ENCODE results near the gene IFNG-AS1.

DNA sequence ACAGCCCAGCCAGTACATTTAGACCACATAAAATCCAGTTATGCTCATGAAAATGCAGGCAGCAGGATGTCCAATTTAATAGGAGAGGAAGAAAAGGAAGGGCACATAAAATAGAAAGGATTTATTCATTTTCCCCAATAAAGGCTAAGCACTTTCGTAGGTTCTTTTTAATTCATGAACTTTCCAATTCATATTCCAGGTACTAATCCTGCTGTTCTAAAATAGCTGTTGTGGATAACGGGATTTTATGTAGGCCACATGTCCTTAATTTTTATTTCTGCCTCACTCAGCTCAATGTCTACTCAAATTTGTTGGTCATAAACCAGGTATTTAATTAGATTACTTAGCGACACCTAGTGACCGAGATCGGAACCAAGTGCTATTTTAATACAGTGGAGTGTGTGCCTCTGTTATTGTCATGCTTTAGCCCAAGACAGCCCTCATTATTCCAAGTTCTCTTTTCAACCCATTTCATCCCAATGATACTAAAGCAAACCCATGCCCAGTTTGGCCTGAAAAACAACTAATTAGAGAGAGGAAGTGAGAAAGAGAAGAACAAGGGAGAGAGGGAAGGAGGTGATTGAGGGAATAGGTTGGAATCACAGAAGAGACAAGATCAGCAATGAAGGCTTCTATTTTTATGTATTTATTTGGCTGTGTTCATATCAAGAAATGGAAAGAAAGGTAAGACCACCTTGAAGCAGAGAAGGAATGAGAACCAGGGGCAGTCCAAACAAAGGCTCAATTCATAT is 45.9 kb upstream of the IFNG-AS1 start:
- TF ChIP-seq ESRRA (IDR thresholded peaks at IDR 0.05; ENCODE audit: borderline replicate concordance, low read length) (no peak), NR3C1 (IDR thresholded peaks at IDR 0.05) (no peak), CHD4 (IDR thresholded peaks at IDR 0.05; ENCODE audit: borderline replicate concordance) (no peak), MAFK (IDR thresholded peaks at IDR 0.05; ENCODE audit: partially characterized antibody) (no peak), KDM1A (IDR thresholded peaks at IDR 0.05; ENCODE audit: low read depth) (no peak), HDAC2 (IDR thresholded peaks at IDR 0.05) (no peak)
- TF ChIP-seq, protein P1, sequence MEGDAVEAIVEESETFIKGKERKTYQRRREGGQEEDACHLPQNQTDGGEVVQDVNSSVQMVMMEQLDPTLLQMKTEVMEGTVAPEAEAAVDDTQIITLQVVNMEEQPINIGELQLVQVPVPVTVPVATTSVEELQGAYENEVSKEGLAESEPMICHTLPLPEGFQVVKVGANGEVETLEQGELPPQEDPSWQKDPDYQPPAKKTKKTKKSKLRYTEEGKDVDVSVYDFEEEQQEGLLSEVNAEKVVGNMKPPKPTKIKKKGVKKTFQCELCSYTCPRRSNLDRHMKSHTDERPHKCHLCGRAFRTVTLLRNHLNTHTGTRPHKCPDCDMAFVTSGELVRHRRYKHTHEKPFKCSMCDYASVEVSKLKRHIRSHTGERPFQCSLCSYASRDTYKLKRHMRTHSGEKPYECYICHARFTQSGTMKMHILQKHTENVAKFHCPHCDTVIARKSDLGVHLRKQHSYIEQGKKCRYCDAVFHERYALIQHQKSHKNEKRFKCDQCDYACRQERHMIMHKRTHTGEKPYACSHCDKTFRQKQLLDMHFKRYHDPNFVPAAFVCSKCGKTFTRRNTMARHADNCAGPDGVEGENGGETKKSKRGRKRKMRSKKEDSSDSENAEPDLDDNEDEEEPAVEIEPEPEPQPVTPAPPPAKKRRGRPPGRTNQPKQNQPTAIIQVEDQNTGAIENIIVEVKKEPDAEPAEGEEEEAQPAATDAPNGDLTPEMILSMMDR (IDR thresholded peaks at IDR 0.05): peak; percentile 85
- TF ChIP-seq, protein P2, sequence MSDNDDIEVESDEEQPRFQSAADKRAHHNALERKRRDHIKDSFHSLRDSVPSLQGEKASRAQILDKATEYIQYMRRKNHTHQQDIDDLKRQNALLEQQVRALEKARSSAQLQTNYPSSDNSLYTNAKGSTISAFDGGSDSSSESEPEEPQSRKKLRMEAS (IDR thresholded peaks at IDR 0.05): no peak
- TF ChIP-seq, protein P3, sequence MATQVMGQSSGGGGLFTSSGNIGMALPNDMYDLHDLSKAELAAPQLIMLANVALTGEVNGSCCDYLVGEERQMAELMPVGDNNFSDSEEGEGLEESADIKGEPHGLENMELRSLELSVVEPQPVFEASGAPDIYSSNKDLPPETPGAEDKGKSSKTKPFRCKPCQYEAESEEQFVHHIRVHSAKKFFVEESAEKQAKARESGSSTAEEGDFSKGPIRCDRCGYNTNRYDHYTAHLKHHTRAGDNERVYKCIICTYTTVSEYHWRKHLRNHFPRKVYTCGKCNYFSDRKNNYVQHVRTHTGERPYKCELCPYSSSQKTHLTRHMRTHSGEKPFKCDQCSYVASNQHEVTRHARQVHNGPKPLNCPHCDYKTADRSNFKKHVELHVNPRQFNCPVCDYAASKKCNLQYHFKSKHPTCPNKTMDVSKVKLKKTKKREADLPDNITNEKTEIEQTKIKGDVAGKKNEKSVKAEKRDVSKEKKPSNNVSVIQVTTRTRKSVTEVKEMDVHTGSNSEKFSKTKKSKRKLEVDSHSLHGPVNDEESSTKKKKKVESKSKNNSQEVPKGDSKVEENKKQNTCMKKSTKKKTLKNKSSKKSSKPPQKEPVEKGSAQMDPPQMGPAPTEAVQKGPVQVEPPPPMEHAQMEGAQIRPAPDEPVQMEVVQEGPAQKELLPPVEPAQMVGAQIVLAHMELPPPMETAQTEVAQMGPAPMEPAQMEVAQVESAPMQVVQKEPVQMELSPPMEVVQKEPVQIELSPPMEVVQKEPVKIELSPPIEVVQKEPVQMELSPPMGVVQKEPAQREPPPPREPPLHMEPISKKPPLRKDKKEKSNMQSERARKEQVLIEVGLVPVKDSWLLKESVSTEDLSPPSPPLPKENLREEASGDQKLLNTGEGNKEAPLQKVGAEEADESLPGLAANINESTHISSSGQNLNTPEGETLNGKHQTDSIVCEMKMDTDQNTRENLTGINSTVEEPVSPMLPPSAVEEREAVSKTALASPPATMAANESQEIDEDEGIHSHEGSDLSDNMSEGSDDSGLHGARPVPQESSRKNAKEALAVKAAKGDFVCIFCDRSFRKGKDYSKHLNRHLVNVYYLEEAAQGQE (IDR thresholded peaks at IDR 0.05): no peak
